IgD-negative memory B cell (primary cell): ENCODE measurements around the gene PPP1CA. TPM values are rescaled to one million over a fixed set of nuclear protein-coding genes. Genes with fewer than 3 reads are reported as not detected.
A peak's percentile ranks its signal among the peaks of the same experiment; 100 is the strongest.
"Not testable (repeated sequence)": the region's sequence is repeated elsewhere in the genome, so short reads cannot be mapped to it uniquely, and the experiment has no call there.

Source experiments
- H3K27ac Mint-ChIP-seq, 3 donors: one replicate each; pipeline ENCODE4 v1.8.0; 2020 to 2022; ENCODE audit warnings: mild to moderate bottlenecking in 3 of 3, mixed read lengths in 3 of 3, moderate library complexity in 1 of 3
- H3K27me3 Mint-ChIP-seq: one replicate; pipeline ENCODE4 v1.8.0; 2021; ENCODE audit warnings: mixed read lengths
- H3K36me3 Mint-ChIP-seq: one replicate; pipeline ENCODE4 v1.8.0; 2020; ENCODE audit warnings: mild to moderate bottlenecking, mixed read lengths
- H3K4me1 Mint-ChIP-seq, 3 donors: one replicate each; pipeline ENCODE4 v1.8.0; 2020 to 2022; ENCODE audit warnings: mixed read lengths in 3 of 3, mild to moderate bottlenecking in 1 of 3
- H3K4me3 Mint-ChIP-seq, 4 donors: one replicate each; pipeline ENCODE4 v1.8.0; 2020 to 2022; ENCODE audit warnings: mild to moderate bottlenecking in 4 of 4, mixed read lengths in 4 of 4, moderate library complexity in 3 of 4
- H3K9me3 Mint-ChIP-seq, 3 donors: one replicate each; pipeline ENCODE4 v1.8.0; 2020 to 2021; ENCODE audit warnings: mixed read lengths in 3 of 3, mild to moderate bottlenecking in 1 of 3
- polyA plus RNA-seq: library from polyadenylated mRNA; unstranded; fragments of 300-500 nt; fragmentation: Illumina TruSeq; gene quantifications from one replicate; pipeline ENCODE4 v1.2.3, GENCODE V29; 2021

PPP1CA gene
- polyA plus RNA-seq, 1 donor from 2014 or later, result 546 TPM

- Mint-ChIP-seq H3K4me3 (peak within 1 kb of the TSS; percentile 97 to 100 (median 98)), H3K27me3 (no peaks in the 10 kb centered on the region), H3K9me3 (no peaks in the 10 kb centered on the region), H3K4me1 (peaks cover 16 to 18% (median 18%) of the 10 kb centered on the region in 3 donors), H3K36me3 (no peaks in the 10 kb centered on the region), H3K27ac (peak within 1 kb of the TSS; percentile 73 to 99 (median 96))
These were observed 26.7 kb upstream of the PPP1CA start, which contains the start of gene RPS6KB2 for GRCh38 chr11:67428052-67429001. Gene RPS6KB2 (plus strand): TSS chr11:67428494. CDS start chr11:67428546, 52 bp downstream.

- not testable (repeated sequence) for H3K36me3 Mint-ChIP-seq, H3K9me3 Mint-ChIP-seq, H3K27me3 Mint-ChIP-seq
- peaks cover 14 to 17% (median 16%) of the 10 kb centered on the region in 3 donors for H3K4me1 Mint-ChIP-seq
- peak overlapping the region; percentile 73 to 99 (median 96) for H3K27ac Mint-ChIP-seq
- H3K4me3 Mint-ChIP-seq, result peak overlapping the region; percentile 97 to 100 (median 98)
These were observed 25.8 kb upstream of the PPP1CA start for GRCh38 chr11:67427364-67427859.

GRCh38 chr11:67423891-67424613 is 22.4 kb upstream of the PPP1CA start:
- peak overlapping the region in 2 of 4 donors; percentile 5 to 72 for H3K4me3 Mint-ChIP-seq
- H3K36me3 Mint-ChIP-seq, result peaks cover 1% of the 10 kb centered on the region
- H3K27me3 Mint-ChIP-seq, result no peaks in the 10 kb centered on the region
- H3K27ac Mint-ChIP-seq, result no peak overlapping the region
- no peaks in the 10 kb centered on the region for H3K9me3 Mint-ChIP-seq
- peaks cover 10 to 25% (median 20%) of the 10 kb centered on the region in 3 donors for H3K4me1 Mint-ChIP-seq

GRCh38 chr11:67423466-67423865 is 21.8 kb upstream of the PPP1CA start:
- Mint-ChIP-seq H3K36me3 (peaks cover 1% of the 10 kb centered on the region), H3K4me1 (peaks cover 10 to 28% (median 20%) of the 10 kb centered on the region in 3 donors), H3K4me3 (peak overlapping the region in 1 of 4 donors; percentile 72), H3K9me3 (no peaks in the 10 kb centered on the region), H3K27ac (peak overlapping the region in 1 of 3 donors; percentile 78), H3K27me3 (no peaks in the 10 kb centered on the region)

GRCh38 chr11:67422891-67423290 is 21.2 kb upstream of the PPP1CA start:
- H3K9me3 Mint-ChIP-seq, result no peaks in the 10 kb centered on the region
- peak overlapping the region in 2 of 4 donors; percentile 34 to 72 for H3K4me3 Mint-ChIP-seq
- no peaks in the 10 kb centered on the region for H3K27me3 Mint-ChIP-seq
- peaks cover 8 to 26% (median 23%) of the 10 kb centered on the region in 3 donors for H3K4me1 Mint-ChIP-seq
- peaks cover 1% of the 10 kb centered on the region for H3K36me3 Mint-ChIP-seq
- H3K27ac Mint-ChIP-seq, result peak overlapping the region in 1 of 3 donors; percentile 78

GRCh38 chr11:67421430-67422031 is 19.9 kb upstream of the PPP1CA start:
- Mint-ChIP-seq H3K9me3 (no peaks in the 10 kb centered on the region), H3K27ac (peak overlapping the region in 2 of 3 donors; percentile 26 to 96), H3K36me3 (peaks cover 1% of the 10 kb centered on the region), H3K4me3 (peak overlapping the region; percentile 65 to 85 (median 77)), H3K4me1 (peaks cover 12 to 30% (median 29%) of the 10 kb centered on the region in 3 donors), H3K27me3 (no peaks in the 10 kb centered on the region)

- Mint-ChIP-seq H3K4me1 (peaks cover 18 to 36% (median 35%) of the 10 kb centered on the region in 3 donors), H3K9me3 (no peaks in the 10 kb centered on the region), H3K27ac (peak overlapping the region; percentile 26 to 96 (median 96)), H3K4me3 (peak overlapping the region; percentile 82 to 96 (median 87)), H3K27me3 (no peaks in the 10 kb centered on the region), H3K36me3 (peaks cover 1% of the 10 kb centered on the region)
These were observed 19.2 kb upstream of the PPP1CA start for GRCh38 chr11:67420646-67421429.

GRCh38 chr11:67420147-67420645 is 18.5 kb upstream of the PPP1CA start:
- Mint-ChIP-seq H3K36me3 (peaks cover 1% of the 10 kb centered on the region), H3K4me1 (peaks cover 18 to 36% (median 34%) of the 10 kb centered on the region in 3 donors), H3K27ac (peak overlapping the region in 2 of 3 donors; percentile 89 to 96), H3K9me3 (no peaks in the 10 kb centered on the region), H3K27me3 (no peaks in the 10 kb centered on the region), H3K4me3 (peak overlapping the region; percentile 82 to 96 (median 90))

- H3K27ac Mint-ChIP-seq, result peak overlapping the region; percentile 85 to 96 (median 89)
- H3K9me3 Mint-ChIP-seq, result no peaks in the 10 kb centered on the region
- peaks cover 1% of the 10 kb centered on the region for H3K36me3 Mint-ChIP-seq
- no peaks in the 10 kb centered on the region for H3K27me3 Mint-ChIP-seq
- H3K4me3 Mint-ChIP-seq, result peak overlapping the region; percentile 82 to 96 (median 90)
- H3K4me1 Mint-ChIP-seq, result peaks cover 21 to 36% (median 34%) of the 10 kb centered on the region in 3 donors
These were observed 17.8 kb upstream of the PPP1CA start for GRCh38 chr11:67419325-67420049.

GRCh38 chr11:67418476-67419281 is 17.0 kb upstream of the PPP1CA start:
- no peaks in the 10 kb centered on the region for H3K9me3 Mint-ChIP-seq
- H3K36me3 Mint-ChIP-seq, result peaks cover 1% of the 10 kb centered on the region
- H3K4me1 Mint-ChIP-seq, result peaks cover 21 to 36% (median 34%) of the 10 kb centered on the region in 3 donors
- H3K4me3 Mint-ChIP-seq, result peak overlapping the region; percentile 82 to 96 (median 88)
- H3K27me3 Mint-ChIP-seq, result no peaks in the 10 kb centered on the region
- H3K27ac Mint-ChIP-seq, result peak overlapping the region; percentile 85 to 96 (median 89)

- Mint-ChIP-seq H3K9me3 (no peaks in the 10 kb centered on the region), H3K36me3 (peaks cover 1% of the 10 kb centered on the region), H3K27ac (peak overlapping the region in 2 of 3 donors; percentile 89 to 96), H3K4me1 (peaks cover 31 to 47% (median 45%) of the 10 kb centered on the region in 3 donors), H3K27me3 (peaks cover 3% of the 10 kb centered on the region), H3K4me3 (peak overlapping the region; percentile 34 to 96 (median 83))
These were observed 15.8 kb upstream of the PPP1CA start for GRCh38 chr11:67417425-67417824.
